Smooth muscle cell (in vitro differentiated cells): ENCODE measurements around the gene CHTF18. TPM values are rescaled to one million over a fixed set of nuclear protein-coding genes. Genes with fewer than 3 reads are reported as not detected.
A peak's percentile ranks its signal among the peaks of the same experiment; 100 is the strongest.

Source experiments
- DNase-seq: peaks from one replicate; lab custom pipeline; 2025; ENCODE audit not compliant: unreplicated experiment; lab: John Stamatoyannopoulos, UW
- H2AFZ ChIP-seq: fragments of 200-600 bp; sonication (generic); 2 replicates; pipeline ENCODE4 v1.6.0; 2016; ENCODE audit warnings: antibody characterized with exemption, low read depth, mild to moderate bottlenecking
- H3F3A ChIP-seq: fragments of 200-600 bp; sonication (generic); 2 replicates; pipeline ENCODE4 v1.6.0; 2017; ENCODE audit warnings: antibody characterized with exemption, low read depth
- H3K27ac ChIP-seq: fragments of 200-600 bp; sonication (generic); 2 replicates; pipeline ENCODE4 v1.5.1; 2016; ENCODE audit warnings: low read depth, mild to moderate bottlenecking
- H3K27me3 ChIP-seq: fragments of 200-600 bp; sonication (generic); 2 replicates; pipeline ENCODE4 v1.6.1; 2016; ENCODE audit warnings: low read depth, mild to moderate bottlenecking
- H3K36me3 ChIP-seq: fragments of 200-600 bp; sonication (generic); 2 replicates; pipeline ENCODE4 v1.5.1; 2016; ENCODE audit warnings: low read depth
- H3K4me1 ChIP-seq: fragments of 200-600 bp; sonication (generic); 2 replicates; pipeline ENCODE4 v1.5.1; 2016; ENCODE audit warnings: low read depth
- H3K4me2 ChIP-seq: fragments of 200-600 bp; sonication (generic); 2 replicates; pipeline ENCODE4 v1.6.0; 2016; ENCODE audit warnings: mild to moderate bottlenecking
- H3K4me3 ChIP-seq: fragments of 200-600 bp; sonication (generic); 2 replicates; pipeline ENCODE4 v1.5.1; 2016; ENCODE audit warnings: mild to moderate bottlenecking
- H3K79me2 ChIP-seq: fragments of 200-600 bp; sonication (generic); 2 replicates; pipeline ENCODE4 v1.6.0; 2016; ENCODE audit warnings: low read depth, mild to moderate bottlenecking
- H3K9ac ChIP-seq: fragments of 200-600 bp; sonication (generic); 2 replicates; pipeline ENCODE4 v1.6.0; 2016; ENCODE audit warnings: low read depth
- H3K9me3 ChIP-seq: fragments of 200-600 bp; sonication (generic); replicated peaks from 2 replicates; pipeline ENCODE4 v1.5.1; 2016; ENCODE audit warnings: low read depth
- H4K20me1 ChIP-seq: fragments of 200-600 bp; sonication (generic); 2 replicates; pipeline ENCODE4 v1.6.0; 2016; ENCODE audit warnings: low read depth
- CTCF ChIP-seq: fragments of 200-600 bp; sonication (generic); IDR thresholded peaks from 2 replicates; pipeline ENCODE4 v1.5.1; 2017; ENCODE audit warnings: borderline replicate concordance, mild to moderate bottlenecking, antibody characterized with exemption; ENCODE audit not compliant: insufficient read depth, poor library complexity, severe bottlenecking
- WGBS: methylation state at CpG from one replicate; pipeline ENCODE4 v1.1.7; 2016; ENCODE audit warnings: low lambda C conversion rate; 5-methylcytosine and 5-hydroxymethylcytosine counted together
- polyA plus RNA-seq: library from polyadenylated mRNA; unstranded; fragments of >200 nt; fragmentation: Nextera tagmentation; extraction: Ambion mirVana; gene quantifications from 2 replicates; pipeline ENCODE4 v1.2.1, GENCODE V29; 2016
- total RNA-seq: library from RNA; depleted of rRNA; stranded (reverse); fragments of >200 nt; gene quantifications from 2 replicates; pipeline ENCODE4 v1.2.3, GENCODE V29; 2014

CHTF18 gene
- total and polyA plus RNA-seq, 2 experiments from 2014 or later = 27.2 to 33.2 TPM

GRCh38 chr16:813916-814412 lies 25.5 kb downstream of the CHTF18 start:
- no peak for DNase-seq
- Histone ChIP-seq H3K4me3 (peak overlapping the region; percentile 49), H3F3A (no peaks in the 10 kb centered on the region), H3K36me3 (no peaks in the 10 kb centered on the region), H3K4me2 (peak overlapping the region; percentile 89), H3K27ac (no peak overlapping the region), H3K27me3 (no peaks in the 10 kb centered on the region), H3K79me2 (no peaks in the 10 kb centered on the region), H3K4me1 (peaks cover 5% of the 10 kb centered on the region), H3K9me3 (no peaks in the 10 kb centered on the region), H2AFZ (peak overlapping the region; percentile 23), H4K20me1 (no peaks in the 10 kb centered on the region), H3K9ac (no peak overlapping the region)
- WGBS = 56% methylated on average over 22 of the region's 22 CpGs
- no peak for TF ChIP-seq CTCF

GRCh38 chr16:814974-815373 lies 26.6 kb downstream of the CHTF18 start:
- Histone ChIP-seq H3K36me3 (no peaks in the 10 kb centered on the region), H3K9me3 (no peaks in the 10 kb centered on the region), H3K4me2 (no peak overlapping the region), H3K4me3 (no peak overlapping the region), H3F3A (no peaks in the 10 kb centered on the region), H3K27me3 (no peaks in the 10 kb centered on the region), H2AFZ (no peak overlapping the region), H4K20me1 (no peaks in the 10 kb centered on the region), H3K27ac (peak overlapping the region; percentile 39), H3K9ac (no peak overlapping the region), H3K4me1 (peaks cover 5% of the 10 kb centered on the region), H3K79me2 (no peaks in the 10 kb centered on the region)
- no peak for TF ChIP-seq CTCF
- DNase-seq = no peak
- 53% methylated on average over 8 of the region's 9 CpGs for WGBS

GRCh38 chr16:815861-816260 lies 27.4 kb downstream of the CHTF18 start:
- Histone ChIP-seq H3K27me3 (no peaks in the 10 kb centered on the region), H2AFZ (no peak overlapping the region), H3K4me3 (no peak overlapping the region), H3K4me2 (no peak overlapping the region), H3K9ac (no peak overlapping the region), H3K36me3 (no peaks in the 10 kb centered on the region), H3K9me3 (no peaks in the 10 kb centered on the region), H3K27ac (no peak overlapping the region), H3K4me1 (peaks cover 5% of the 10 kb centered on the region), H4K20me1 (no peaks in the 10 kb centered on the region), H3K79me2 (no peaks in the 10 kb centered on the region), H3F3A (no peaks in the 10 kb centered on the region)
- 96% methylated on average over 15 of the region's 15 CpGs for WGBS
- TF ChIP-seq CTCF = no peak
- no peak for DNase-seq

- Histone ChIP-seq H3K79me2 (no peaks in the 10 kb centered on the region), H3K4me3 (no peak overlapping the region), H3K9ac (no peak overlapping the region), H4K20me1 (no peaks in the 10 kb centered on the region), H3K4me1 (peaks cover 5% of the 10 kb centered on the region), H3K36me3 (no peaks in the 10 kb centered on the region), H3K4me2 (no peak overlapping the region), H3F3A (no peaks in the 10 kb centered on the region), H3K9me3 (no peaks in the 10 kb centered on the region), H3K27ac (no peak overlapping the region), H3K27me3 (no peaks in the 10 kb centered on the region), H2AFZ (no peak overlapping the region)
- no peak for DNase-seq
- TF ChIP-seq CTCF = no peak
- 92% methylated on average over 62 of the region's 71 CpGs for WGBS
Observed at GRCh38 chr16:817001-817906, 28.8 kb downstream of the CHTF18 start.
